GM19463 (cell line): ENCODE data around the gene ABR.

Experiments
- ATAC-seq: cut with Tn5 transposase; IDR thresholded peaks from one replicate; pipeline ENCODE4 v1.9.1; 2021; ENCODE audit warnings: mild to moderate bottlenecking, moderate library complexity; ENCODE audit not compliant: unreplicated experiment

The ABR gene

GRCh38 chr17:1179818-1180742, at the start of gene ABR:
TSS of gene ABR (minus strand) at chr17:1179981. CDS start at chr17:1179727, 254 bp downstream.
- no peak for ATAC-seq

GRCh38 chr17:1229349-1229899, 49.6 kb upstream of the ABR start:
- peak; percentile 52 for ATAC-seq

DNA sequence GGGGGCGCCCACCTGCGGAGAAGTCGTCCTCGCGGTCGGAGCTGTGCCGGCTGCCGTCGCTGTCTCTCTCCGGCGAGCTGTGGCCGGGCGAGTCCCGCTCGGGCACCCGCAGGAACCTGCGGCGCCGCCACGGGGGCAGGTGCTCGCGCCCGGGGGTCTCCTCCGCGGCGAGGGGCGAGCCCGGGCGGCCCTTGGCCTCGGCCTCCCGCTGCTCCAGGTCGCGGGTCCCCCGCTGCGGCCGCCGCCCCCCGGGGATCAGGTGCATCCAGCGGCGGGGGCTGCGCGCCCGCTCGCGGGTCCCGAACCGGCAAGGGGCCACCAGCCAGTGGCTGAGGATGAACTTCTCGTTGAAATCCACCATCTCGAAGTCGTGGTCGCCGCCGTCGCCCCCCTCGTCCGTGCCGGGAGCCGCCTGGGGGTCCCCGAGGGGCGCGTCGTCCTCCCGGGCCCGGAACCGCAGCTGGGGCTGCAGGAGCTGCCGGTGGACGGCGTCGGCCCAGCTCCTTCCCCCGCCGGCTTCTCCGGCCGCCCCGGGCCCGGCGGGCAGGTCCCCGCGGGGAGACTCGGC, 49.1 kb upstream of the ABR start:
- peak; percentile 12 for ATAC-seq

DNA sequence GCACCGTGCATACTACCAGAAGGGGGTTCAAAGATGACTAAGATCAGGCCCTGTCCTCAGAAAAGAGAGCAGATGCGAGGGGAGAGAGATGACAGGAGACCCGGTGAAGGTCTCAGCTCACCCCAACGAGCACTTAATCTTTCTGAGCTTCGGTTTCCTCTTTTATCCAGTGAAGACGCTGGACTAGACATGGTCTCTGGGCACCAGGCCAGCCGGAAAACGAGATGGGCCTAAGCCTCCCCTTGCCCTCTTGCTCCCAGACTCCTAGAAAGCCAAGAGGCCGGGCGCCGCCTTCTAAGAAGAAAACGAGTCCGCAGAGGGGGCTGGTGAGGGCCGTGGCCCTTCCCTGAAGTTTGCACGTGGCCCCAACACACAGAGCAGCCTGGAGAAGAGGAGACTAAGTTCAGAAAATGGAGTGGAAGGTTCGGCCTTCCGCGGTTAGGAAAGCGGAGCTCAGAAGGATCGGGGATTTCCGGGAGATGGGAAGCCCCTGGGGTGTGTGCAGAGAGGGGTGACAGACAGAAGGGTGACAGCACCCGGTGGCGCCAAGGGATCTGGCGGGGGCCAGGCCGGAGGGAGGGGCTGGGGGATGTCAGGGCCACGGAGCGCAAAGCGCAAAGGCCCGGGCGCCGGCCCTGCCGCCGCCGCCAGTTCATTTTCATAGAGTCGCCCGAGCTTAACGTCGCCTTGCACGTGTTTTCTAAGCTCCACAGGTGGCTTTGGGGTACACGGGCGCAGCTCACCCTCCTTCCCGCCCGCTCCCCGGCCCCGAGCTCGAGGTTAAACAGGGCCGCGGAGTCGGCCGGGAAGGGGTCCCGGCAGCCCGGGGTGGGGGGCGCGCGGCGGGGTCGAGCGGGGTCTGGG, 48.4 kb upstream of the ABR start:
- ATAC-seq, result peak; percentile 43

GRCh38 chr17:1227365-1227764, 47.6 kb upstream of the ABR start:
- no peak for ATAC-seq

GRCh38 chr17:1226308-1226707, 46.5 kb upstream of the ABR start:
- no peak for ATAC-seq

DNA sequence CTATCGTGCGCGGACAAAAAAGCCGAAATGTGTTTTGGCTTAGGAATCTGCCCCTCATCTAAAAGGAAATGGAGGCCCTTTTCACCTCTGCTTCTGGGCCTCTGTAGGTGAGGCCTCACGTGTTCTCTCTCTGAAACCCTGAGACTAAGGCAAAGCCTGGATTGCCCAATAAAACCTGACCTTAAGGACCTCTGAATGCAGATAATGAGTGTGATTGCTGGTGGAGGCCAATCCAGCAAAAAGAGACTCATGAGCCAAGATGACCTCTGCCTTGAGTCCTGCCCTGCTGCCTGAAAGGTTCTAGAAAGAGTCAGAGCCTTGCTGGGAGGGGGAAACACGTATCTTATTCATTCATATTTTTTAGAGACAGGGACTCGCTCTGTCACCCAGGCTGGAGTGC, 44.5 kb upstream of the ABR start:
- no peak for ATAC-seq

DNA sequence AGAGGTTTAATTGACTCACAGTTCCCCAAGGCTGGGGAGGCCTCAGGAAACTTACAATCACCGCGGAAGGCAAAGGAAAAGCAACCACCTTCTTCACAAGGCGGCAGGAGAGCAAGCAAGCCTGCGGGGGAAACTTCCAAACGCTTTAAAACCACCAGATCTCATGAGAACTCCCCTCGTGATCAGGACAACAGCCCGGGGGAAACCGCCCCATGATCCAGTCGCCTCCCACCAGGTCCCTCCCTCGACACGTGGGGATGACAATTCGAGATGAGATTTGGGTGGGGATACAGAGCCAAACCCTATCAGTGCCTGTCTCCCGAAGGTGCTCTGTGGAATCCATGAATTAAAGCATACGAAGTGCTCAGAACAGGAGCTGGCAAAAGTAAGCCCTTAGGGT, 43.9 kb upstream of the ABR start:
- no peak for ATAC-seq

- ATAC-seq, result no peak
Measured at GRCh38 chr17:1222321-1222720, 42.5 kb upstream of the ABR start.

DNA sequence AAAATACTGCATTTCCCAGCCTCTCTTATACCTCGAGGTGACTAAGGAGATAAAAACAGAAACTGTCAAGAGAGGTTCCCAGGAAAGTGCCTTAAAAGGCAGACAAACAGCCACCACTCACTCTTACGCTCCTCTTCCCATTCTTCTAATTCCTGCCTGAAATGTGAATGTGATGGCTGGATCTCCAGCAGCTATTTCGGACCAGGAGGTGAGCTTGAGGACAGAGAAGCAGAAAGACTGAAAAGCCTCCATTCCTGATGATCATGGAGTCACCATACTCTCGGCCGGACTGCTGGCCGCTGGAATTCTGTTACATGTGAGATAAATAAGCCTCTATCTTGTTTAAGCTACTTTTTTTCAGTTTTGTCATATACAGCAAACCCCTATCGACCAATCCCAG, 41.4 kb upstream of the ABR start:
- ATAC-seq, result no peak

- no peak for ATAC-seq
Measured at GRCh38 chr17:1220346-1220745, 40.6 kb upstream of the ABR start.

DNA sequence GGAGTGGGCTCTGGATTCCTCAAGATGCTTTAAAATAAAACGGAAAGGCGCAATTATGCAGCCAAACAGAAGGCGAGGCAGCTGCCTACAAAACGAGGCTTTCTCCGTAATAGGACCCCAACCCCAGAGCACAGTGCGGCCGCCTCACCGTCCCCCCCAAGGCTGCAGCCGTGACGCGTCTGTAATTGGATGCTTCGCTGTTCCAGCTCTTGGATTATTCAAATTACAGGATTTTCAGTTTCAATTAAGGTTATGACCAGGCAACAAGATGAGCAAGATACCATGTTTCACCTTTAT, 37.3 kb upstream of the ABR start:
- ATAC-seq, result no peak

DNA sequence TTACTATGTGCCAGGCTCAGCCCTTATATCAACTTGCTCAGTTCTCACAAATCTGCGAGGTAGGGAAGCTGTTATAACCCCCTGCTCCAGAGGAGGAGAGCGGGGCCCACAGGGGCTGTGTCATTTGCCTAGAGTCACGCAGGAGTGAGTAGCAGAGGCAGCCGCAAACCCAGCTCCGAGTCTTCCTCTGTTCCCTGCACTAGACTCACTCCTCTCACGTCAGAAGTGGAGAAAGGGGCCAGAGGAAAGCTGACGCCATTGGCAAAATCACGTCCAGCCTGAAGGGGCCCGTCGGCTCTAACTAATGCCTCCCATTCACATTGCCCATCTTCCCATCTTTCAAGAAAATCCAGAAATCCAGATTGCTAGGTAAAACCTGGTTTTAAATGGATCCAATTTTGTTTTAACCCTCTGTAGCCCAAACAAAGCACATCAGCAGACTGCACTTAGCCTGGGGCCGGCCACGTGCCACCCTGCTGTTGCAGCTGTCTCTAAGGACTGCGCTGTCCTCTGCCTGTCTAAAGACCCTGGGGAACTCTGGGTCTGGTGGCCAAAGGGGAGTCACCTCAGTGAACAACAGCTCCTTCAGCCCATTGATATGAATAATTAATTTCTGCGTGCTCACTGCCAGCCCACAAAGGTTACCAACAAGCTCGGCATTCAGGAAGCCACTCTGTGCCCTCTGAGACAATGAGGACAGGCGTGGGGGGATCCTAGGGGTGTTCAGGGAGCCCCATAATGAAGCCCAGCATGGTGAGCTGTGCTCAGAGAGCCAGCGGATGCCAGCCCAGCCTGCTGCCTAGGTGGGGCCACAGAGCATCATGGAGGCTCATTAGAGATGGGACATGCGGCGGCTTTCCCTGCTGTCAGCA, 36.7 kb upstream of the ABR start:
- ATAC-seq, result no peak

DNA sequence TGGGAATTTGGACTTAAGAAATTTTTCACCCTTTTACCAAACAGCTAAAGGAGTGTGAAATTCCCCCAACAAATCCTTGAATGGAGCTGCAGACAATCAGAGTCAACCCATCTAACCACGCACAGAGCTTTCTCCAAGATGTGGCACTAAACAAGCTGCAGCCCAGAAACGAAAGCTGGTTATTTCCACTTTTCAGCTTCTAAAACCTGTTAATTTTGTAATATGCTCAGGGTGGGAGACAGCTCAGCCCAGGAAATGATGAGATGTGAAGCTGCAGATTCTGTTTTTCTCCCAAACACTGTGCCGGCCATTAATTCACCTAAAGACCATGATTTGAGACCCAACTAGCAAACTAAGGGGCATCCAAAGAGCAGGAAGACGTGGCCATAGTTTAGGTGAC, 33.2 kb upstream of the ABR start:
- no peak for ATAC-seq

- ATAC-seq, result no peak
Measured at GRCh38 chr17:1211287-1211686, 31.5 kb upstream of the ABR start.

DNA sequence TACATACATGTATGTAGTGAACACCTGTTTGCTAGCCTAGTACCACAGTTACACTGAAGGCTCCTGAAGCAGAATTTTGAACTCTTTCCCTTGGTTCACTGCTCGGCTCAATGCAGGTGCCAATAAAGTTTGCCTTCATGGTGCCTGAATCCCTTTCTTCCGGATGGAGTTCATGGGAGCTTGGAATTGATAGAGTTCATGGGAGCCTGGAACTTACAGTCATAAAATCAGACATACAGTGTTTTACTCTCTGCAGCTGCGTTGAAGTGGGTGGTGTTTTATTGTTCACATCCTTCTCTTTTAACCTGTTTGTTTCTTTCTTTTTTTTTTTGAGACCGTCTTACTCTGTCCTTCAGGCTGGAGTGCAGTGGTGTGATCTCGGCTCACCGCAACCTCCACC, 29.2 kb upstream of the ABR start:
- ATAC-seq, result no peak

GRCh38 chr17:1206026-1206777, 26.4 kb upstream of the ABR start:
- no peak for ATAC-seq

DNA sequence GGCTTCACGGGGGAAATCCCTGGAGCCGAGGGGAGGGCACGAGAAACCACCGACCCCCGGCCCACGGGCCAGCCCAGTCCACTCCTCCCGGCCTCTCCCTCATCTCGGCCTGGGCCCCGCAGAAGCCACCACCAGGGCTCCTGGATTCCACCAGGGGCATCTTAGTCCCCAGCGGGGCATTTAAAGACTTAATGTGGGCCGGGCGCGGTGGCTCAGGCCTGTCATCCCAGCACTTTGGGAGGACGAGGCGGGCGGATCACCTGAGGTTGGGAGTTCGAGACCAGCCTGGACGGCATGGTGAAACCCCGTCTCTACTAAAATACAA, 24.1 kb upstream of the ABR start:
- no peak for ATAC-seq

DNA sequence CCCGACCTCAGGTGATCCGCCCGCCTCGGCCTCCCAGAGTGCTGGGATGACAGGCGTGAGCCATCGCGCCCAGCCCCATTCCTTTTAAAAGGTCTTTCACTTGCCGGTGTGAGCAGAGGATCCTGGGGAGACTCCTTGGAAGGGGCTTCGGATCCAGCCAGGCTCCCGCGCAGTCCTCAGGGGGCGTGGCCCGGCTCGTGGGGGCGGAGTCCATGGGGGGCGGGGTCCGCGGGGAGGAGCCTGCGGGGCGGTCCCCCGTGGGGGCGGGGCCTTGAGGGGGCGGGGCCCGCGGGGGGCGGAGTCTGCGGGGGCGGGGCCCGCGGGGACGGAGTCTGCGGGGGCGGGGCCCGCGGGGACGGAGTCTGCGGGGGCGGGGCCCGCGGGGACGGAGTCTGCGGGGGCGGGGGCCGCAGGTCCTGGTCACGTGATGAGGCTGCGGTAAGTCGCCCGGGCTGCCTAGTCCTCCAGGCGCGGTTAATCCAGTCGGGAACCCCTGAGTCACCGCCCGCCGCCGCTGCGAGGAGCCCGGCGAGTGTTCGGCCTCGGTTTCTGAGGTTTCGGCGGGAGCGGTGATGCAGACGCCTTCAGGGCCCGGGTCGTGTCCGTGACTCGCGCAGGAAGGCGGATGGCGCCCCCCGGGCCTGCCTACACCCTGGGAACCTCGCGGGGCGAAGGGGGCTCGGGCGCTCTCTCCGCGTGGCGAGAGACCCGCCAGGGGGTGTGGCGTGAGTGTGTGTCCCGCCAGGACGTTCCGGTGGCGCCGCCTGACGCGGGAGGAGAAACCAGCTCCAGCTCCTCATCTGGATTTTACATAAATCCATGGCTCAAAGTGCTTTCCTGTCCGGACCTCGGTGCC, 23.6 kb upstream of the ABR start:
- no peak for ATAC-seq
